Body of pancreas (tissue), 4 donors: ENCODE measurements around the gene ELL2.

Source experiments
- POLR2A ChIP-seq, 3 donors: fragments of 450-650 bp; IDR thresholded peaks; one replicate each; pipeline ENCODE4 v1.6.1; 2016; ENCODE audit warnings: antibody characterized with exemption in 3 of 3, mild to moderate bottlenecking in 2 of 3
- TF ChIP-seq, protein P1 (sequence below), 7 experiments: fragments of 450-650 bp in 4 of 7; fragments of 200-600 bp in 3 of 7; sonication (generic) in 3 of 7; IDR thresholded peaks; one replicate each; pipeline ENCODE4 v1.5.1; 2016 to 2019; ENCODE audit warnings: antibody characterized with exemption in 7 of 7

GRCh38 chr5:96008987-96009647, 47.5 kb upstream of the ELL2 start:
- TF ChIP-seq POLR2A (IDR thresholded peaks at IDR 0.05), result no peak
- TF ChIP-seq, protein P1, sequence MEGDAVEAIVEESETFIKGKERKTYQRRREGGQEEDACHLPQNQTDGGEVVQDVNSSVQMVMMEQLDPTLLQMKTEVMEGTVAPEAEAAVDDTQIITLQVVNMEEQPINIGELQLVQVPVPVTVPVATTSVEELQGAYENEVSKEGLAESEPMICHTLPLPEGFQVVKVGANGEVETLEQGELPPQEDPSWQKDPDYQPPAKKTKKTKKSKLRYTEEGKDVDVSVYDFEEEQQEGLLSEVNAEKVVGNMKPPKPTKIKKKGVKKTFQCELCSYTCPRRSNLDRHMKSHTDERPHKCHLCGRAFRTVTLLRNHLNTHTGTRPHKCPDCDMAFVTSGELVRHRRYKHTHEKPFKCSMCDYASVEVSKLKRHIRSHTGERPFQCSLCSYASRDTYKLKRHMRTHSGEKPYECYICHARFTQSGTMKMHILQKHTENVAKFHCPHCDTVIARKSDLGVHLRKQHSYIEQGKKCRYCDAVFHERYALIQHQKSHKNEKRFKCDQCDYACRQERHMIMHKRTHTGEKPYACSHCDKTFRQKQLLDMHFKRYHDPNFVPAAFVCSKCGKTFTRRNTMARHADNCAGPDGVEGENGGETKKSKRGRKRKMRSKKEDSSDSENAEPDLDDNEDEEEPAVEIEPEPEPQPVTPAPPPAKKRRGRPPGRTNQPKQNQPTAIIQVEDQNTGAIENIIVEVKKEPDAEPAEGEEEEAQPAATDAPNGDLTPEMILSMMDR (IDR thresholded peaks at IDR 0.05), result no peak
